ENCODE measurements around the gene UACA. TPM values are rescaled to one million over a fixed set of nuclear protein-coding genes. Genes with fewer than 3 reads are reported as not detected.
A peak's percentile ranks its signal among the peaks of the same experiment; 100 is the strongest.

UACA gene
- total RNA-seq, 1 experiment from 2014 or later: 38.0 TPM

- Histone ChIP-seq H3K4me2 (ENCODE audit: insufficient read depth, insufficient read length, low read length) (no peak overlapping the region), H4K5ac (ENCODE audit: insufficient read length, low read depth, low read length) (no peak overlapping the region), H3K27ac (ENCODE audit: insufficient read length, low read depth, low read length) (no peak overlapping the region), H3K56ac (ENCODE audit: insufficient read length, low read depth, low read length) (no peak overlapping the region), H3K4me1 (ENCODE audit: insufficient read depth, low read length) (peaks cover 2% of the 10 kb centered on the region; the same call in 1 of the 2 replicates), H3K9ac (ENCODE audit: extremely low read depth, insufficient read length, low read length) (no peak overlapping the region), H2BK120ac (ENCODE audit: low read depth, low read length, poor library complexity, severe bottlenecking) (no peak overlapping the region), H3K9me3 (ENCODE audit: control insufficient read depth, low read depth, low read length) (no peaks in the 10 kb centered on the region), H2BK12ac (ENCODE audit: insufficient read length, low read depth, low read length) (no peak overlapping the region), H2BK20ac (ENCODE audit: low read depth, low read length, poor library complexity, severe bottlenecking) (no peak overlapping the region), H3K23me2 (ENCODE audit: insufficient read length, low read depth, low read length, poor library complexity, severe bottlenecking) (no peaks in the 10 kb centered on the region), H4K91ac (ENCODE audit: insufficient read length, low read depth, low read length) (no peak overlapping the region), H2BK5ac (ENCODE audit: insufficient read length, low read length) (no peak overlapping the region), H3K79me2 (ENCODE audit: insufficient read depth, low read length) (no peaks in the 10 kb centered on the region), H3K79me1 (ENCODE audit: insufficient read depth, low read depth, low read length, poor library complexity, severe bottlenecking) (no peaks in the 10 kb centered on the region), H3K4ac (ENCODE audit: low read depth, low read length) (no peak overlapping the region), H4K8ac (replicated peaks; ENCODE audit: insufficient read length, low read depth, low read length) (no peak overlapping the region), H2AK5ac (ENCODE audit: insufficient read length, low read length) (no peak overlapping the region), H2AFZ (ENCODE audit: low read length) (no peak overlapping the region), H3T11ph (ENCODE audit: low read length) (no peak overlapping the region), H2BK15ac (ENCODE audit: low read depth, low read length) (no peak overlapping the region), H3K14ac (ENCODE audit: insufficient read depth, low read length) (no peak overlapping the region), H4K20me1 (ENCODE audit: control insufficient read depth, insufficient read depth, insufficient read length) (no peaks in the 10 kb centered on the region), H3K18ac (ENCODE audit: insufficient read length, low read depth, low read length) (no peak overlapping the region), H3K23ac (ENCODE audit: insufficient read length, low read depth, low read length) (no peak overlapping the region), H3K27me3 (ENCODE audit: insufficient read depth, low read length) (no peaks in the 10 kb centered on the region)
- WGBS (ENCODE audit: extremely low coverage, insufficient read length, low lambda C conversion rate): no CpG with 5 or more reads among the region's 3 CpGs
- Mint-ChIP-seq H3K27ac (peak overlapping the region in 1 of 3 experiments; percentile 61; a peak in 2 of 7 replicates), H3K9me3 (no peaks in the 10 kb centered on the region), H3K27me3 (ENCODE audit: low read depth) (no peaks in the 10 kb centered on the region), H3K4me1 (peaks cover 45 to 46% of the 10 kb centered on the region in 2 experiments), H3K36me3 (ENCODE audit: insufficient read depth in 1 of 3, low read depth in 3 of 3) (peaks cover 0 to 2% (median 0%) of the 10 kb centered on the region in 3 experiments; a peak in 1 of 7 replicates), H3K4me3 (no peak overlapping the region)
- TF ChIP-seq CTCF (conservative IDR thresholded peaks at IDR 0.05): no peak
- no peak for DNase-seq
Measured at GRCh38 chr15:70698836-70699390, 64.4 kb downstream of the UACA start.

Data from H9 (cell line).